NCI-H128 (cell line): ENCODE measurements around the gene LHFPL6.

Experiments used
- DNase-seq: peaks from one replicate; lab custom pipeline; 2025; ENCODE audit not compliant: unreplicated experiment; lab: John Stamatoyannopoulos, UW

Gene LHFPL6

DNA sequence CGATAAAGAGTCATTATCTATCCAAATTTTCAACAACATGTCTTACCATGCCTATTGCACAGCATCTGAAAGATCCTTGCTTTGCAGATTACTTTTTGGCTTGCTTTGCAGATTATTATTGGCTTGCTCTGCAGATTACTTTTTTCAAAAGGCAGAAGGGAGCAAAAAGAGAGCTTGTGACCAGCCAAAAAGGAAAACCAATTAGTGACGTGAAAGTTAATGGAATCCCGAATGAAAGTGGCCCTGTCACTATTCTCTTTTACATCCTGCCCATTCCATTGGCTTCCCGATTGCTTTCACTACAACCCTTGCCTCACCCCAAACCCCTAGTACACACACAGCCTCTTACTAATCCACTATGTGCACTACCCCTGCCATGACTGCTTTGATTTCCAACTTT is 81.3 kb downstream of the LHFPL6 start:
- no peak for DNase-seq

DNA sequence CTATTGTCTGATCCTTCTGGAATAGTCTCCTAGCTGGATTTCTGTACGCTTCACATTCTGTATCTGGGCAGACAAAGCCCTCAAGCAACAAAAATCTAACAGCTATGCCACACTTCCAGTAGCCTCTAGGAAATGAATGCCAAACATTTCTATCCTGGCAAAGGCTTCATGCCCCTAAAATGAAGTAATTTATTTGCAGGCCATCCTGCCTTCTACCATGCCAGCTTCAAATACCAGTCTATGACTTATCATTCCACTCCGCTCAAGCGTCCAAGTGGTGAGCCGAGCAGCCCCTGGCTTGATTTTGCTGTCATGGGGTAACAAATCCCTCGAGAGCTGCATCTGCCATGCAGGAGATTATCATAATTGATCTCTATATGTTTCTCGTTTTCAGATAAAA is 86.9 kb downstream of the LHFPL6 start:
- no peak for DNase-seq

DNA sequence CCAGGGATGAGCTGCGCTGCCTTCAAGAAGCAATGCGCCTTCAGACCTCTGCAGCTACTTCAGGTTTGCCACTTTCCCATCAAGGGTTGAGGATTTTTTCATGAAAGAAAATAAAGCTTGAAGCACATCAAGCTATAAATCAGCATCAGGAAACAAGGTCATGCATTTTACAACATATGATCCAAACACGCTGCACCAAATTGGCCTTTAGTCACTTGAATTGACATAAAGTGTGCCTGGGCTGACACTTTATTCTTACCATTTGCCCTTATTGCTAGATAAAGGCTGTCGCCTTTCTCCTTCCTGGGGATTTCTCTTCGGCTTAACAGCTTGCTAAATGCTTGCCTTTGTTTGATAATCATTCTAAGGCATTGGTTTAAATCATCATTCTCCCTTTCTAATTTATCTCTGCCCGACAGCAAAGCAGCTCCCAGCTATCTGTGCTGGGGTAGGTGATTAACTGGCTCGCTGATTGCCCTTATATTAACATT is 87.7 kb downstream of the LHFPL6 start:
- no peak for DNase-seq

DNA sequence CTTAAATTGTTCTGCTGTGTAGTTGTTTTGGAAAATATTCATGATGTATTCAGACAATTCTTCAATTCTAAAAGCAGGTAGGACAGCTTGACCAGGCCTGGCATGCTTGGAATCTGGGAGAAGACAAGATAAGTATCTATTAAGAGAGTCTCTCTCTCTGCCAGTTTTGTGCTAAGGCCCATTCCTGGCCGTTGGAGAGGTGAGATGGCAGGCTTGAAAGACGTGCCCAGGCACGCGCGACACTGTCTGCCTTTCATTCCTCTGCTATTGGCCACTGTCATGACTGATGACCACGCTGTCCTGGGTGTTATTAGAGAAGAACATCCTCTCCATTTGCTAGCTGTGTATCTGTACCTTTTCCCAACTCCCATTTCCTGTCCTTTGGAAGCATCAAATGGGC is 90.3 kb downstream of the LHFPL6 start:
- DNase-seq, result no peak

DNA sequence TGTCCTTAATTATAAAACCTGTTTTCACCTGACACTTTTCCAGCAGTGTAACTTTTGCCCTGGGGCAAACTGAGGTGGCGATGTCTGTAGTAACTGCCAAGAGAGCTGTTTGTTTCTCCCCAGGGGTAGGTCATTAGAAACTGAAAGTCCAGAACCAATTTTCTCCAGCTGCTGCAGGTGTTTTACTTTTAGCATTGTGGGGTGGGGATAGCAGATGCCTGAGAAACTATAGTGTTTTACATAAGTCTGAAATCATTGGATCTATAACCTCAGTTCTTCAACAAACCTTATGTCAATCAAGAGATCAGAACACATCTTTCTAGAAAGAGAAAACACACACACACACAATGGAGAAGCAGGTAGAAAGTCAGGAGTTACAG is 92.7 kb downstream of the LHFPL6 start:
- DNase-seq, result no peak

DNA sequence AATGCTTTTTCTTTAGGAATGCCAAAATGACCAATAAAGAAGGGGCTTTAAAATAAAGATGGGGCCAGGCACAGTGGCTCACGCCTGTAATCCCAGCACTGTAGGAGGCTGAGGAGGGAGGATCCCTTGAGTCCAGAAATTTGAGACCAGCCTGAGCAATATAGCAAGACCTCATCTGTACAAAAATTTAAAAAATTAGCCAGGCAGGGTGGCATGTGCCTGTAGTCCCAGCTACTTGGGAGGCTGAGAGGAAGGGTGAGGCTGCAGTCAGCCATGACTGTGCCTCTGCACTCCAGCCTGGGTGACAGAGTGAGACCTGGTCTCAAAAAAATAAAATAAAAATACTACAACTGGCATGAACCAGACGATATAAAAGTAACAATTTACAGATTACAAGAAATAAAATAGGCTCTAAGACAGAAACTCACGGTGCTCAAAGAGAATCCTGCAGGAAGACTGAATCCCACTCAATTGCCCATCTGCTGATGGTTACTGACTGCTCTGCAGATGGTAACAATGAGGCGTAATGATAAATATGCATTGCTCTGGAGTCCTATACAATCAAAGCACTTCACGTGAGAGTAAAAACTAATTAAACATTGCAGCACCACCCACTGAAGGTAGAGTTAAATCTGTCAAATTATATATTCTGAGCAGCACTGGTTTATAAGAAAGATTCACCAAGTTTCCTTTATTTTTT is 93.2 kb downstream of the LHFPL6 start:
- DNase-seq, result no peak

DNA sequence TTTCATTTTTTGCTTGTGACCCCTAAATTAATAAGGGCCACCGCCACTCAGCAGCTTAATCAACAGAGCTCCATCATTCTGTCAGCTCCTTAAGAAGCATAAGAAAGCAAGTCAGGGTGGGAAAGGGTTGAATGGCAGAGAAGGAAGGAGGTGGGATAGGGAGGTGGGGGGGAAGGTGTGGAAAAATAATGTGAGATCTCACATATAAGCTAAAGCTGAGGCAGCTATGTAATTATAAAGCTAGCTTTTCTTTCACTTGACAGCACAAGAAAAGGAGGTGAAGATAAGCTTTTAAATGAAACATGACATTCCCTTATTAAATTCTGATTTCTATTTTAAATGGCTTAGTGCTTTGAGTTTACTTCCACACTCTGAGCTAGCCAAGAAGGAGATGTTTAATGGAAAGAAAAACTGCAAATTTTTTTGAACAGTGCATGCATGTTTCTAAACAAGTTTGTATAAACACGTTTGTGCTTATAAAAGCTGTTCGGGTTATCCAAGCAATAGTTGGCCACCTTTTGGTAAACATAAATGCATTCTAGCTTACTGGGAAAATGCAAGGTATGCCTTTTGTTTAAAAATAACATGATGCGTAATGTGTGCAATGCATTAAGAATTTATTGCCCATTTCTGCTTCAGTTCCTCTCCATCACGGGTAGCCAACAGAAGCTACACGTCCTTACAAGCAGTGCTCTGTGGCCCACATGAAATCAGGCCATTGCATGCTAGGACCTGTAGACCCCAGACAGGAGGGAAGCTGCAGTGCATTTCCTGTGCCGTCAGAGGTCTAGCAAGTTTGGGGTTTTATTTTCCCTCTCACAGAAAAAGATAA is 96.2 kb downstream of the LHFPL6 start:
- DNase-seq, result no peak

DNA sequence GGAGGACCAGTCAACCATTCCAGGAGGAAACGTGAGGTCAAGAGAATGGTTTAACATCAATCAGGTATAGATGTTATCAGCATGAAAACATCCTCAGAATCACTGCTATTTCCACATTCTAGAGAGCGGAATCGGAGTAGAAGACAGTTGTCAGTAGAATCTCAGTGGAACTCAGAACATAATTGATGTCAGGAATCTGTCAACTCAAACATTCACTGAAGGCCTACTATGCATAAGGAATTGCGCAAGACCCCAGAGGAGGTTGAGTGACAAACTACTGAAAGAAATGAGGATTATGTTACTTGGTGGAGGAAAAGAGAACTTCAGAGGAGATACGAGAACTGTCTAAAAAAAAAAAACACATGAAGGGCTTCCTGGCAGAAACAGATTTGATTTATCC is 97.8 kb downstream of the LHFPL6 start:
- no peak for DNase-seq

DNA sequence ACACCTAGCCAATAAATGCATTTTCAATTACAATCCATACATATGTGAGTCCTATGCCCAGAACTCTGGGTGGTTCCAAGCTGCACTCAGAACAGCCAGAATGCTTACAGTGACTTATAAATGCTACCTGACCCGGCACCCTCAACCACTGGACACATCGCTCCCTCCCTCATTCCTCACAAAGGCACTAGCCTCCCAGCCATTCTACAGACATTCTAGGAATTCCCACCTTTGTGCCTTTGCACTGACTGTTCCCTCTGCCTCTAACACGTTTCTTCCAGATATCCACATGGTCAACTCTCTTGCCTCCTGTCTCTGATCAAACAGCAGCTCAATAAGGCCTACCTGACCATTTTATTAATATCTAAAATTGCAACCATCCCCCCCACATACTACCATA is 99.9 kb downstream of the LHFPL6 start:
- DNase-seq, result no peak

DNA sequence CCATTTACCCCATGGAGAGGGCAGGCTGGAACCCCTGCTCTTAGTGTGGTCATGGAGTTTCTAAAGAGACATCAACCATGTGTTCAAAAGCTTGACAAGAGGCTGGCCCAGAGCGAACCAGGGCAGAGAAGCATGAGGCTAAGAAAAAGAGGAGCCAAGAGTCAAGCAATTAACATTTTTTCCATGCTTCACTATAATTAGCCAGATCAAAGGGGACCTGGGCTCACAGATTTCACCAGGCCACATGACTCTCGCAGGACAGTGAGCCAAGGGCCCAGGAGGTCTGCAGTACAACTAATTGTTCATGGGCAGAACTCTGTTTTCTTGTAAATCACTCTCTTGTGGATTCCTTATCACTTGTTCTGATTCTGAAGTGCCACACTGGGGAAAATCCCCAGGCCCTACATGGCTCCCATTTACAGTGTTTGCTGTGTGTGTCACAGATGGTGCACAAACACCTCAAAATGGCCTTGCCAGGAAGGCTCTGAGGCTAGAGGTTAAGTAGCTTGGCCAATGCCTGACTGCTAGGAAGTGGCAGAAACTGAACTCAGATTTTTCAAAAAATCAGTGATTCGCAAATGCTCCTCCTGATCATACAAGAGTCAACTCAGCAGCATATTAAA is 101.2 kb downstream of the LHFPL6 start:
- no peak for DNase-seq

DNA sequence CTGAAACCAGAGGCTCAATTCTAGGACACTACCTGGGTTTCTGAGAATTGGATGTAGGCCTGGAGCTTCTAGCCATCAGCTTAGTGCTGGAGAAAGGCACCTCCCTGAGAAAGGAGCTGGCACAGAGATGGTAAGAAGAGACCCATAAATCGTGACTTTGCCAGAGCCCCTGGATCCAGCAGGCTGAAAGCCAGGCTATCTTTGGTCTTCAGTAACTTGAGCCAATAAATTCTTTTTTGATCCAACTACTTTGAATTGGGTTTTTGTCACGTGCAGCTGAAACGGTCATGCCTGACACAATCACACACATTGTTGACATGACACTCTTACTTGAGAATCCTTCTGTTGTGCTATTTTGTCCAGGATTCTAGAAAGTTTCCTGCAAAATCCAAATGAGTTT is 103.4 kb downstream of the LHFPL6 start:
- DNase-seq, result no peak

DNA sequence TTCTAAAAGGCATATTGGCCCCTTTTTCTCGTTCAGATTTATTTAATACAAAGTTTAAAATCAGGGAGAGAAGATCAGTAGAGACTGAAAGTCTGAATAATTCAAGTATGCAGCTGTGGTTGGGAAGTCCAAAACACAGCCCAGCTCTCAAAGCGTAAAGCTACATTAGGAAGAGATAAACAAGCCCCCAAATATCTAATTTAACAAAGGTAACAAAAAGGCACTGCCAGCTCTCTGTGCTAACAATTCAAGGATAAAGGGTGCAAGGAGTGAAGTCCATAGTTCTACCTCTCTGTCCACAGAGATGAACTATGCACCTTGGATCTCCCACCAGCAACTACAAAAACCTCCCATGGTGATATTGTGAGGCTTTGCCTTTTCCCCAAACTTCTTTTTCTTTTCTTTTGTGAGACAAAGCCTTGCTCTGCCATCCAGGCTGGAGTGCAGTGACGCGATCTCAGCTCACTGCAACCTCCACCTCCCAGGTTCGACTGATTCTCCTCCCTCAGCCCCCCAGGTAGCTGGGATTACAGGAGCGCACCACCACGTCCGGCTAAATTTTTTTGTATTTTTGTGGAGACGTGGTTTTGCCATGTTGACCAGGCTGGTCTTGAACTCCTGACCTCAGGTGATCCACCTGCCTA is 104.4 kb downstream of the LHFPL6 start:
- DNase-seq, result no peak

DNA sequence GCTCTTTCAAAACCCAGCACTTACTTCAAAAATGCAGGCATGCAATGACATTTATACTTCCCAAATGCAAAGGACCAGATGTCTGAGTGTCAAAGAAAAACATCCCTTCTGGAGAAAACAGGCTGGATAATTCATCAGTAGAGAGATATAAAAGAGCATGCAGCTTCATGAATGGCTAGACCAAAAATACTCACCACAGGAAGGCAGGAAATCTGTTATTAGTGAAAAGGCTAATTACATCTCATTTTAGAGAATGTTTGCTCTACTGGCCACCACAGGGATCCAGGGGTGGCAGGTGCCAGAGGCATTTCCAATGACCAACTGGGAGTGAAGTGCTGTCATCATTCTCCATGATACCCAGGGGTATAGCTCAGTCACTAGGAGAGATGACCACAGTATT is 106.5 kb downstream of the LHFPL6 start:
- DNase-seq, result no peak

DNA sequence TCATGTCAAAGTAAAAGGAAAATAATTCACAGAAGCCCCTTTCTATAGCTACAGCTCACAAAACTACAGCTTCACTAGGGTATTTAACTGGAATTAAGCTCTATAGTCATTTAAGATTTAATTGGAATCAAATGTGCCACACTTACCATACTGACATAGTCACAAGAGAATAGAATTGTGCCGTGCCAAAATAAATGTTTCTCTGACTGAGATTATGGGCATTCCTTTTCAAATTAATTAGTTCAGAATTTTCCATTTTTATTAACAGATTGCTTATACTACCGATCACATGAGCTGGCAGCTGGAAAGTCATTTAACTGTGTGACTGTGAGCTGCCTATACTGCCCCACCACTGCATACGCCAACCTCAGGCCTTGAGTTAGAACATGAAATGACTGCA is 108.4 kb downstream of the LHFPL6 start:
- no peak for DNase-seq

DNA sequence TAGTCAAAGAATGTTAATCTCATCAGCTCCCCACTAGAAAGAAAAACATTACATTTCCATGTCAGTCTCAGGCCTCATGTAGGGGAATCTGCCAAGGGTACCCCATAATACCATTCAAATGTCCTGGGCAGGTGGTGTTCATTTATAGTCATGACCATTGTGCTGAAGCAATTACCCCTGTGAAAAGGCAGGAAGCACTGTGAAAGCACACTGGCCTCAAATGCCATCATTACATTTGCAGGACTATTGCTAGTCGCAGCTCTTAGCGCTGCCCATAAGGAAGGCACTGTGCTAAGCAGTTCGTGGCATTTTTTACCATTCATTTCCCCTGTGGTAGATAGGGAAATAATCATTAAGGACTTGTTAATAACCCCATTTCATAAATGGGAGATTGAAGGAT is 109.0 kb downstream of the LHFPL6 start:
- DNase-seq, result no peak

DNA sequence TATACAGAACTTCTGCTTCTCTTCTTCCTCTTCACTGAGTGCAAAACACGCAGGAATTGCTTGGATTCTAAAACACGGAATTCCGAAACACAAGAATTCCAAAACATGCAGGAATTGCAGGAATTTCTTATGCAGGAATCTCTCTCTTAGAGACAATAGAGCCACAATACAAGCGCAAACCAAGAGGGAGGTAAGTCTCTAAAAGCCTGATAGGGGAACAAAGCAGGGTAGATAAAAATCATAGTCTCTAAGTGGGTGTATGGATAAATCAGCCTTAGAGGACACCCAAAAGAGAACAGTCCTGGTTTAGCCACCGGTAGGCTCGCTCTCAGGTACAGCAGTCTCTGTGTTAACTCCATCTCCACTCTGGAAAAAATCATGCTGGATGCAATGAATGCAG is 112.9 kb downstream of the LHFPL6 start:
- no peak for DNase-seq

DNA sequence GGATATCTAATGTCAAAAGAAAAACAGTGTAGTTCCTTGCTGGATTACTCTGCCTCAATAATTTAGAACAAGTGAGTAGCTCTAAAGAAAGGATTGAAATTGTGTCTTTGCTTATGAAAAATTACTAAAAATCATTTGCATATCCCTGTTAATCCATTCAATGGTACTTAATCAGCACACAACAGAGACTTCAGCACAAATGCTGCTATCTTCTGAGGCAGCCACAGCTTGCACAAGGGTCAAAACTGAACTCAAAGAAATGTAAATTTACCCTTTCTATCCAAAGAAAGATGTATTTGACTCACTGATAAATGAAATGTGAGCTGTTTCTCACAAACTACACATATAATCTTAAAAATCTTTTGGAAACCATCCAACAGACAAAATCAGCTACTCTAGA is 116.2 kb downstream of the LHFPL6 start:
- no peak for DNase-seq

DNA sequence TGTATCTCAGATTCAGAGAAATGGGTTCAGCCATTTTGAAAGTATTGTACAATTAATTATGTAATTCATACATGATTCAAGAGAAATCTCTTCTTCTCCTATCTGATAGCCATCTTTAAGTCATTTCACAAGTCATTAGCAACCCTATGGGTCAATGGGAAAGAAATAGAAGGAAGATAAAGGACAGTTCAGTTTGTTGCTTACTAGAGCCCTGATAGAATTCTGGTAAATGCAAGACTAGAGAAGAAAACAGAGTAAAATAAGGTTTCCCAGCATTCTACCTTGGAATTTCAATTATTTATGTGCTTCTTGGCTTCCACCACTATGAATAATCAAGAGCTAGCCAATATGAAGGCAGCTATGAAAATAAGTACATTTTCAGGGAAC is 117.7 kb downstream of the LHFPL6 start:
- DNase-seq, result no peak

DNA sequence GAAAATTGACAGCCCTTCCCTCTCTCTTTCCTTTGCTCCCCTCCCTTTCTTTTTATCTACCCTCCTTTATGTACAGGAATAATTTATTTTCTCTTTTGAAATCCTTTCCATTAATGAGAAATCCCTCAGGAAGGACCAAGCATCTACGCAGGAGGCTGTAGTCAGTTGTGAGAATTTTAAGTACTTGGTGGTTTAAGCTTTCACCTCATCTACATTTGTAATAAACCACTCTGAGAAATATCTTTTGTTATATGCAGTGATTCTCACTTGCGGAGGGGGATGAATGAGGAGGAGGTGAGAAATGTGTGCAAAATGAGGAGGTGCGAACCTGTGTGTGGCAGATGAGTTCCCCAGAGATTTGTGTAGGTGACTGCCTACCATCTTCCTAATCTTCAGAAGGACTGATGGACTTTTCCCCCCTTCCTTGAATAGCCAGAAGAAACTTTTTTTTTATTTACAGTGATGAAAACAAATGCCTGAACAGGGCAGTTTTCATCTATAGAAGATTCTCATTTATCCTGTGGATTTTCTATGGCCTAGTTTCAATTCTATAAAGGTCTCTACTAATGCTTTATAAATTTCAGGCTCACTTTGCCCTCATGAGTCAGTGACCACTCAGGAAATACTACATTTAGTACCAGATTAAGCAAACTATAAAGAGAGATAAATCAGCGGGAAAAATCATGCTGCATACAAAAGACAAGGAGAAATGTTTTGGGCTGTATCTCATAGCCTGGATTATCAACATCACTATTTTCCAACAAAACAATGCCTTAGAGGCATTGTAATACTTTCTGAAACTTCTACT is 118.3 kb downstream of the LHFPL6 start:
- DNase-seq, result no peak

DNA sequence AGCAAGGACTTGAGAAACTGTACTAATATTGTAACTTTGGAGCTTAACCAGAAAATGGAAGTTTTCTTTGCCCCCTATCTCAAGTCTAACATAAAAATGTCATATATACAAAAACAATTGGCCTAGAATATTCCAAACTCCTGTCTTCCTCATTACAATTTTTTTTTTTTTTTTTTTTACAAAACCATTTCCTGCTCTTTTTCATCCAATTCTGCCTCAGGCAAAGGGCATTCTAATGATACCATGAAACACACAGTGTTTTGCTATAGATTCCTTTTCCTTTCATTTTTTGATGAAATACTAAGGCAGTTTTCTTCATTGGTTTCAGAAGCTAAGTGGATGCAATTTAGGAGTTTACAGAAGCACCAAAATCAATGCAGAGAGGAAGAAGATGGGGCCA is 119.7 kb downstream of the LHFPL6 start:
- DNase-seq, result no peak

DNA sequence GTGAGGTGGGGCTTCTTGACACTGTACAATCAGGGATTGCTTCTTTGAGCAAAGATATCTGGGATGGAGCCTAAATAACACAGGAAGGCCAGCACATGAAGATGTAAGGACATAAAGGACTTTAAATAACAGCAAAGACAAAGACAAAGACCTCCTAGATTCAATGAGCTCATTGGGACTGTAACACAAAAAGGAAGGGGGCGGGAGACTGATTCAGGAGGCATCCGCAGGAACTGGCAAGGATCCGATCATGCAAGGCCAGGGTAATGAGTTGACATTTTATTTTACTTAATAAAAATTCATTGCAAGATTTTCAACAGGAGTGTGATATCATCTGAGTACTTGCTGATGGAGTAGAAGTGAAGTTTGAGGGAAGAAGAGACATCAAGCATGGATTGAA is 121.5 kb downstream of the LHFPL6 start:
- no peak for DNase-seq
